ENCODE results near the gene APCS.

APCS gene, protein sequence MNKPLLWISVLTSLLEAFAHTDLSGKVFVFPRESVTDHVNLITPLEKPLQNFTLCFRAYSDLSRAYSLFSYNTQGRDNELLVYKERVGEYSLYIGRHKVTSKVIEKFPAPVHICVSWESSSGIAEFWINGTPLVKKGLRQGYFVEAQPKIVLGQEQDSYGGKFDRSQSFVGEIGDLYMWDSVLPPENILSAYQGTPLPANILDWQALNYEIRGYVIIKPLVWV

DNA sequence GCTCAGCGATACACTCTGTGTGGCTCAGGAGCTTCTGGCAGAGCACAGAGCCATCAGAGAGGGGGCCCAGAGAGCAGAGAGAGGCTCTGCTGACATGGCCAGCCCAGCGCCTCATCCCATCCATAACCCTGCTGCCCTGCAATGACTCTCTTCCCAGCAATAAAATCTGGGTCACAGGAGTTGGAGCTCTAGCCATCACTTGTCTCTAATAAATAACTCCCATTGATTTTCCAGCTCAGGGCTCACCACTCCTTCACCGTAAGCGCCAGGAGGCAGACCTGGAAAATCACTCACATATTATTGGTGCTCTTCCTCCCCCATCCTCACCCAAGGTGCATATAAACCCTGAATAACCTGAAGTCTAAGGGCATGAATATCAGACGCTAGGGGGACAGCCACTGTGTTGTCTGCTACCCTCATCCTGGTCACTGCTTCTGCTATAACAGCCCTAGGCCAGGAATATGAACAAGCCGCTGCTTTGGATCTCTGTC is at the start of gene APCS:
TSS of gene APCS (plus strand) at position 366 of the 491 bp plus-strand sequence. CDS start at position 462, 96 bp downstream.
- Histone ChIP-seq H3K4me1 (ENCODE audit: control insufficient read depth in 1 of 2, insufficient read depth in 1 of 2, low read depth in 1 of 2, low read length in 1 of 2) (no peaks in the 10 kb centered on the region), H3K9me3 (no peaks in the 10 kb centered on the region), H3K36me3 (no peaks in the 10 kb centered on the region), H3K27ac (no peak within 1 kb of the TSS), H3K27me3 (no peaks in the 10 kb centered on the region), H3K4me3 (ENCODE audit: low read depth in 1 of 2, low read length in 1 of 2) (no peak within 1 kb of the TSS)
- TF ChIP-seq, protein P1, sequence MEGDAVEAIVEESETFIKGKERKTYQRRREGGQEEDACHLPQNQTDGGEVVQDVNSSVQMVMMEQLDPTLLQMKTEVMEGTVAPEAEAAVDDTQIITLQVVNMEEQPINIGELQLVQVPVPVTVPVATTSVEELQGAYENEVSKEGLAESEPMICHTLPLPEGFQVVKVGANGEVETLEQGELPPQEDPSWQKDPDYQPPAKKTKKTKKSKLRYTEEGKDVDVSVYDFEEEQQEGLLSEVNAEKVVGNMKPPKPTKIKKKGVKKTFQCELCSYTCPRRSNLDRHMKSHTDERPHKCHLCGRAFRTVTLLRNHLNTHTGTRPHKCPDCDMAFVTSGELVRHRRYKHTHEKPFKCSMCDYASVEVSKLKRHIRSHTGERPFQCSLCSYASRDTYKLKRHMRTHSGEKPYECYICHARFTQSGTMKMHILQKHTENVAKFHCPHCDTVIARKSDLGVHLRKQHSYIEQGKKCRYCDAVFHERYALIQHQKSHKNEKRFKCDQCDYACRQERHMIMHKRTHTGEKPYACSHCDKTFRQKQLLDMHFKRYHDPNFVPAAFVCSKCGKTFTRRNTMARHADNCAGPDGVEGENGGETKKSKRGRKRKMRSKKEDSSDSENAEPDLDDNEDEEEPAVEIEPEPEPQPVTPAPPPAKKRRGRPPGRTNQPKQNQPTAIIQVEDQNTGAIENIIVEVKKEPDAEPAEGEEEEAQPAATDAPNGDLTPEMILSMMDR (IDR thresholded peaks at IDR 0.05), result no peak

GRCh38 chr1:159548126-159548525 is 39.5 kb upstream of the APCS start:
- H3K9me3 ChIP-seq, result no peaks in the 10 kb centered on the region
- no peak overlapping the region for H3K4me3 ChIP-seq (ENCODE audit: low read depth in 1 of 2, low read length in 1 of 2)

DNA sequence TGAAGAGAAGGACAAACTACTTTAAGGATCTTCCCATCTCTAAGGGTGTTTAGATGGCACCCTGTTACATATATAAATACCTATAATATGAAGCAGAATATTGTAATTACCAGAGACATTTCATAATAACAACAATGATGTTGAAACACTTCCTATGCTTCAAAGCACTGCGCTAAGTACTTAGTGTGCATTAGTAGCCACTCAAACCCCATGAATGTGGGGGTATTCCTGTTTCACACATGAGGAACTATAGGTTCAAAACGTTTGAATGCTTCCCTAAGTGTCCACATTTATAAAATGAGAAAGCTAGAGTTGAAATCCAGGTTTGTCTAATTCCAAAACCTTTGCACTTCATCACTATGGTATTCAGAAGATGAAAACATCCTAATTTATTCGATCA is 33.4 kb upstream of the APCS start:
- Histone ChIP-seq H3K4me3 (ENCODE audit: low read depth in 1 of 2, low read length in 1 of 2) (no peak overlapping the region), H3K9me3 (no peaks in the 10 kb centered on the region), H3K27ac (no peak overlapping the region), H3K27me3 (no peaks in the 10 kb centered on the region), H3K36me3 (no peaks in the 10 kb centered on the region), H3K4me1 (ENCODE audit: control insufficient read depth in 1 of 2, insufficient read depth in 1 of 2, low read depth in 1 of 2, low read length in 1 of 2) (peaks cover 7 to 10% of the 10 kb centered on the region in 2 experiments)
- TF ChIP-seq, protein P1 (IDR thresholded peaks at IDR 0.05), result no peak

More at GRCh38 chr1:159548126-159548525, 39.5 kb upstream of the APCS start:
- Histone ChIP-seq H3K36me3 (no peaks in the 10 kb centered on the region), H3K4me1 (ENCODE audit: control insufficient read depth in 1 of 2, insufficient read depth in 1 of 2, low read depth in 1 of 2, low read length in 1 of 2) (no peaks in the 10 kb centered on the region), H3K27ac (no peak overlapping the region), H3K27me3 (no peaks in the 10 kb centered on the region)
- TF ChIP-seq, protein P1 (IDR thresholded peaks at IDR 0.05), result no peak

DNA sequence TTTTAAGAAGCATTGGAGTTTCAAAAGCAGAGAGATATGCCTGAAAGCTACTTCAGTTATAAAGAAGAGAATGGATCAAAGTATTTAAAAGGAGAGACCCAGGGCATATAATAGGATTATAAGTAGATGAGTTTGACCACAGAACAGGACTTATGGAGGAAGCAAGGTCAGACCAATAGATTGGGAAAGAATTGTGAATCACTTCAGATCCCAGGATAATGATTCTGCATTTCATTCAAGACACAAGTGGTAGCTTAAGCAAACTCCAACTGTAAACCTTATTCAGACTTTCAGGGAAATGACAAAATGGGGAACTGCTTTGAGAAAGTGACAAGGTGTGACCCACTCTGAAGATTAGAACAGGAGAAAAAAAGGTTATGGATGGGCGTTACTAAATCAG is 32.9 kb upstream of the APCS start:
- TF ChIP-seq, protein P1 (IDR thresholded peaks at IDR 0.05), result no peak
- H3K27ac ChIP-seq, result no peak overlapping the region
- H3K9me3 ChIP-seq, result no peaks in the 10 kb centered on the region
- no peaks in the 10 kb centered on the region for H3K27me3 ChIP-seq
- no peaks in the 10 kb centered on the region for H3K36me3 ChIP-seq
- no peak overlapping the region for H3K4me3 ChIP-seq (ENCODE audit: low read depth in 1 of 2, low read length in 1 of 2)
- peaks cover 7 to 10% of the 10 kb centered on the region in 2 experiments for H3K4me1 ChIP-seq (ENCODE audit: control insufficient read depth in 1 of 2, insufficient read depth in 1 of 2, low read depth in 1 of 2, low read length in 1 of 2)

GRCh38 chr1:159556931-159557369 is 30.7 kb upstream of the APCS start:
- no peak overlapping the region for H3K4me3 ChIP-seq (ENCODE audit: low read depth in 1 of 2, low read length in 1 of 2)
- H3K9me3 ChIP-seq, result no peaks in the 10 kb centered on the region
- no peaks in the 10 kb centered on the region for H3K36me3 ChIP-seq
- H3K27me3 ChIP-seq, result no peaks in the 10 kb centered on the region
- TF ChIP-seq, protein P1 (IDR thresholded peaks at IDR 0.05), result no peak
- H3K4me1 ChIP-seq (ENCODE audit: control insufficient read depth in 1 of 2, insufficient read depth in 1 of 2, low read depth in 1 of 2, low read length in 1 of 2), result peaks cover 7 to 10% of the 10 kb centered on the region in 2 experiments
- no peak overlapping the region for H3K27ac ChIP-seq
